HepG2 (cell line): ENCODE results near the gene PPP1R7. TPM values are rescaled to one million over a fixed set of nuclear protein-coding genes. Genes with fewer than 3 reads are reported as not detected.
A peak's percentile ranks its signal among the peaks of the same experiment; 100 is the strongest.

Experiments used
- ATAC-seq: fragments of 200-7000 bp; cut with Tn5 transposase; 3 replicates; pipeline ENCODE4 v1.9.1; 2020; ENCODE audit warnings: mild to moderate bottlenecking, moderate library complexity
- BruUV-seq: library from RNA; stranded (reverse); fragments of 400-500 nt; replicated peaks from 2 replicates; lab custom pipeline; 2021; lab: Mats Ljungman, UMichigan
- CTCF ChIA-PET: fragments of 300-600 bp; formaldehyde crosslinking; extraction: SDS; loops from one replicate; lab custom pipeline; 2021; ENCODE audit warnings: low total read pairs, inconsistent platforms, low intra/inter-chr PET ratio; lab: Yijun Ruan, JAX
- POLR2A ChIA-PET: fragments of 350-600 bp; sonication (Branson Sonifier 250); formaldehyde crosslinking; loops from one replicate; lab custom pipeline; 2020; ENCODE audit warnings: antibody characterized with exemption, inconsistent platforms; lab: Yijun Ruan, JAX
- DNase-seq: peaks from one replicate; pipeline ENCODE4 v3.0.0-alpha.2; 2015; ENCODE audit warnings: low spot score
- FAIRE-seq: peaks from 3 replicates; lab custom pipeline; 2011; peaks lifted over from hg19 to GRCh38; lab: Jason Lieb, UNC
- H2AFZ ChIP-seq: one replicate; pipeline ENCODE4 v1.6.1; 2011; ENCODE audit warnings: low read length, inconsistent platforms
- H3K27ac ChIP-seq: fragments of 300-600 bp; 3 replicates; pipeline ENCODE4 v1.8.0; 2011; ENCODE audit warnings: mixed run types, mild to moderate bottlenecking, mixed read lengths, low read length, inconsistent platforms; ENCODE audit not compliant: insufficient read depth; ENCODE audit errors: extremely low read length
- H3K27me3 ChIP-seq, 2 experiments: fragments of 200-600 bp in 1 of 2; 2 replicates in 1 of 2; 3 replicates in 1 of 2; pipeline versions ENCODE4 v1.6.0 to v1.8.0; 2011; ENCODE audit warnings: low read length in 2 of 2, mild to moderate bottlenecking in 2 of 2, moderate library complexity in 2 of 2, inconsistent platforms in 1 of 2; ENCODE audit not compliant: insufficient read depth in 2 of 2, control insufficient read depth in 1 of 2
- H3K36me3 ChIP-seq, 2 experiments: fragments of 200-600 bp in 1 of 2; replicated peaks in 1 of 2; 2 replicates in 1 of 2; 3 replicates in 1 of 2; pipeline versions ENCODE4 v1.5.1 to v1.8.0; 2011; ENCODE audit warnings: low read length in 2 of 2, inconsistent platforms in 1 of 2; ENCODE audit not compliant: insufficient read depth in 2 of 2, control insufficient read depth in 1 of 2
- H3K4me1 ChIP-seq: 2 replicates; pipeline ENCODE4 v1.5.1; 2012; ENCODE audit warnings: low read length, inconsistent platforms; ENCODE audit not compliant: insufficient read depth
- H3K4me2 ChIP-seq: 2 replicates; pipeline ENCODE4 v1.6.0; 2011; ENCODE audit warnings: low read depth, low read length, inconsistent platforms
- H3K4me3 ChIP-seq, 3 experiments: fragments of 200-600 bp in 1 of 3; sonication (generic), shearing (Covaris generic) in 1 of 3; replicated peaks in 1 of 3; 2 replicates each; pipeline ENCODE4 v1.5.1; 2011 to 2016; ENCODE audit warnings: low read length in 3 of 3, inconsistent platforms in 2 of 3, low read depth in 2 of 3, mild to moderate bottlenecking in 2 of 3, control low read depth in 1 of 3, mixed read lengths in 1 of 3; ENCODE audit not compliant: insufficient read depth in 1 of 3
- H3K79me2 ChIP-seq: one replicate; pipeline ENCODE4 v1.6.1; 2011; ENCODE audit warnings: low read length, inconsistent platforms; ENCODE audit not compliant: insufficient read depth
- H3K9ac ChIP-seq: 2 replicates; pipeline ENCODE4 v1.6.0; 2011; ENCODE audit warnings: mild to moderate bottlenecking, low read depth, low read length, inconsistent platforms; ENCODE audit not compliant: insufficient read depth
- H3K9me3 ChIP-seq: 2 replicates; pipeline ENCODE4 v1.5.1; 2012; ENCODE audit warnings: mild to moderate bottlenecking, low read length
- H4K20me1 ChIP-seq: 2 replicates; pipeline ENCODE4 v1.6.0; 2011; ENCODE audit warnings: inconsistent platforms, mild to moderate bottlenecking, low read length, moderate library complexity; ENCODE audit not compliant: insufficient read depth
- AGO1 ChIP-seq: fragments of 200-400 bp; formaldehyde crosslinking; IDR thresholded peaks from 2 replicates; pipeline ENCODE4 v1.6.1; 2017; ENCODE audit warnings: mild to moderate bottlenecking, low read depth, low read length, moderate library complexity; ENCODE audit not compliant: poor library complexity, severe bottlenecking
- AGO2 ChIP-seq: fragments of 200-400 bp; formaldehyde crosslinking; optimal IDR thresholded peaks from 2 replicates; pipeline ENCODE3; 2017; ENCODE audit warnings: mild to moderate bottlenecking, low read depth, low read length, moderate library complexity
- AKAP8 ChIP-seq: sonication (generic); formaldehyde crosslinking; IDR thresholded peaks from 2 replicates; pipeline ENCODE4 v1.5.1; 2020; ENCODE audit warnings: mild to moderate bottlenecking, missing genetic modification reagents
- ELF3 ChIP-seq: IDR thresholded peaks from 2 replicates; pipeline ENCODE4 v1.6.1; 2016; ENCODE audit warnings: missing genetic modification reagents, missing compliant biosample characterization
- FOXJ3 ChIP-seq: sonication (generic); formaldehyde crosslinking; IDR thresholded peaks from 2 replicates; pipeline ENCODE4 v1.4.0; 2020; ENCODE audit warnings: missing genetic modification reagents, mild to moderate bottlenecking, borderline replicate concordance
- HDAC2 ChIP-seq: sonication (generic); formaldehyde crosslinking; IDR thresholded peaks from 2 replicates; pipeline ENCODE4 v1.4.0; 2020; ENCODE audit warnings: missing genetic modification reagents
- MATR3 ChIP-seq: sonication (generic); formaldehyde crosslinking; IDR thresholded peaks from 2 replicates; pipeline ENCODE4 v1.4.0; 2020; ENCODE audit warnings: missing genetic modification reagents
- NFKB2 ChIP-seq: sonication (generic); formaldehyde crosslinking; IDR thresholded peaks from 2 replicates; pipeline ENCODE4 v1.4.0; 2020; ENCODE audit warnings: missing genetic modification reagents, borderline replicate concordance
- PCBP1 ChIP-seq: fragments of 200-400 bp; formaldehyde crosslinking; IDR thresholded peaks from 2 replicates; pipeline ENCODE4 v1.6.1; 2017; ENCODE audit warnings: mild to moderate bottlenecking, low read depth, low read length, borderline replicate concordance
- PHF20 ChIP-seq: sonication (generic); formaldehyde crosslinking; IDR thresholded peaks from 2 replicates; pipeline ENCODE4 v1.5.0; 2020; ENCODE audit warnings: mild to moderate bottlenecking, missing genetic modification reagents
- POLR2AphosphoS5 ChIP-seq: IDR thresholded peaks from 2 replicates; pipeline ENCODE4 v1.6.1; 2012; ENCODE audit warnings: low read depth, low read length
- RARG ChIP-seq: sonication (generic); formaldehyde crosslinking; IDR thresholded peaks from 2 replicates; pipeline ENCODE4 v1.4.0; 2020; ENCODE audit warnings: low read depth, mild to moderate bottlenecking, missing genetic modification reagents
- RBM22 ChIP-seq: fragments of 200-400 bp; formaldehyde crosslinking; optimal IDR thresholded peaks from 2 replicates; pipeline ENCODE3; 2017; ENCODE audit warnings: mild to moderate bottlenecking, low read length, moderate library complexity
- YEATS4 ChIP-seq: sonication (generic); formaldehyde crosslinking; IDR thresholded peaks from 2 replicates; pipeline ENCODE4 v1.4.0; 2020; ENCODE audit warnings: missing genetic modification reagents, borderline replicate concordance
- ZFYVE20 ChIP-seq: sonication (generic); formaldehyde crosslinking; IDR thresholded peaks from 2 replicates; pipeline ENCODE4 v1.8.0; 2023; ENCODE audit warnings: low read depth, mild to moderate bottlenecking, moderate library complexity, missing genetic modification reagents, borderline replicate concordance
- ZNF333 ChIP-seq: sonication (generic); formaldehyde crosslinking; IDR thresholded peaks from 2 replicates; pipeline ENCODE4 v1.4.0; 2020; ENCODE audit warnings: mild to moderate bottlenecking, missing genetic modification reagents, borderline replicate concordance
- ZNF383 ChIP-seq: sonication (generic); formaldehyde crosslinking; IDR thresholded peaks from 2 replicates; pipeline ENCODE4 v1.4.0; 2020; ENCODE audit warnings: missing genetic modification reagents, mild to moderate bottlenecking, borderline replicate concordance
- ZNF605 ChIP-seq: sonication (generic); formaldehyde crosslinking; IDR thresholded peaks from 2 replicates; pipeline ENCODE4 v1.8.0; 2022; ENCODE audit warnings: mild to moderate bottlenecking, missing genetic modification reagents
- ZSCAN20 ChIP-seq: sonication (generic); formaldehyde crosslinking; IDR thresholded peaks from 2 replicates; pipeline ENCODE4 v1.4.0; 2020; ENCODE audit warnings: missing genetic modification reagents, mild to moderate bottlenecking, borderline replicate concordance
- ZSCAN9 ChIP-seq: IDR thresholded peaks from 2 replicates; pipeline ENCODE4 v1.6.1; 2016; ENCODE audit warnings: borderline replicate concordance
- WGBS: methylation state at CpG from one replicate; pipeline ENCODE4 v1.1.6; 2017; ENCODE audit warnings: low lambda C conversion rate; 5-methylcytosine and 5-hydroxymethylcytosine counted together
- in situ Hi-C: cut with HindIII; loops from 2 replicates; pipeline ENCODE4 v1.10.0; 2017; ENCODE audit warnings: low pct_unique_long_range_greater_than_20kb; ENCODE audit not compliant: extremely low pct_ligation_motif_present
- intact Hi-C: fragments of 100-400 bp; cut with micrococcal nuclease; formaldehyde crosslinking; loops from one replicate; pipeline ENCODE4 v1.10.0; 2022; ENCODE audit not compliant: unreplicated experiment
- polyA plus RNA-seq, 8 experiments: library from polyadenylated mRNA; depleted of rRNA in 3 of 8; stranded (reverse) in 7 of 8; unstranded in 1 of 8; fragments of >200 nt; fragmentation: Illumina TruSeq in 4 of 8; extraction: Trizol in 4 of 8; gene quantifications; 2 replicates each; pipeline versions ENCODE4 v1.2.1 to v1.2.3, GENCODE V29; 2011 to 2016; ENCODE audit warnings: low read depth in 4 of 8, missing spikeins in 1 of 8, mixed read lengths in 1 of 8; ENCODE audit not compliant: insufficient read depth in 1 of 8
- total RNA-seq, 5 experiments: library from RNA; depleted of rRNA; stranded (reverse); fragments of >200 nt; fragmentation: Illumina TruSeq; extraction: Trizol; gene quantifications; 2 replicates each; pipeline ENCODE4 v1.2.3, GENCODE V29; 2016; ENCODE audit warnings: low read depth in 1 of 5
- TF ChIP-seq, protein P1 (sequence below): sonication (generic); formaldehyde crosslinking; IDR thresholded peaks from 2 replicates; pipeline ENCODE4 v1.8.0; 2022; ENCODE audit warnings: mild to moderate bottlenecking, missing genetic modification reagents; ENCODE audit not compliant: insufficient replicate concordance
- TF ChIP-seq, protein P2 (sequence below): sonication (generic); formaldehyde crosslinking; IDR thresholded peaks from 2 replicates; pipeline ENCODE4 v1.4.0; 2020; ENCODE audit warnings: missing genetic modification reagents

Gene PPP1R7
- total and polyA plus RNA-seq, 2 of the 13 experiments (the other 11 are each of a cell fraction or from before 2014, with no cell fraction given): 33.3 to 67.9 TPM

DNA sequence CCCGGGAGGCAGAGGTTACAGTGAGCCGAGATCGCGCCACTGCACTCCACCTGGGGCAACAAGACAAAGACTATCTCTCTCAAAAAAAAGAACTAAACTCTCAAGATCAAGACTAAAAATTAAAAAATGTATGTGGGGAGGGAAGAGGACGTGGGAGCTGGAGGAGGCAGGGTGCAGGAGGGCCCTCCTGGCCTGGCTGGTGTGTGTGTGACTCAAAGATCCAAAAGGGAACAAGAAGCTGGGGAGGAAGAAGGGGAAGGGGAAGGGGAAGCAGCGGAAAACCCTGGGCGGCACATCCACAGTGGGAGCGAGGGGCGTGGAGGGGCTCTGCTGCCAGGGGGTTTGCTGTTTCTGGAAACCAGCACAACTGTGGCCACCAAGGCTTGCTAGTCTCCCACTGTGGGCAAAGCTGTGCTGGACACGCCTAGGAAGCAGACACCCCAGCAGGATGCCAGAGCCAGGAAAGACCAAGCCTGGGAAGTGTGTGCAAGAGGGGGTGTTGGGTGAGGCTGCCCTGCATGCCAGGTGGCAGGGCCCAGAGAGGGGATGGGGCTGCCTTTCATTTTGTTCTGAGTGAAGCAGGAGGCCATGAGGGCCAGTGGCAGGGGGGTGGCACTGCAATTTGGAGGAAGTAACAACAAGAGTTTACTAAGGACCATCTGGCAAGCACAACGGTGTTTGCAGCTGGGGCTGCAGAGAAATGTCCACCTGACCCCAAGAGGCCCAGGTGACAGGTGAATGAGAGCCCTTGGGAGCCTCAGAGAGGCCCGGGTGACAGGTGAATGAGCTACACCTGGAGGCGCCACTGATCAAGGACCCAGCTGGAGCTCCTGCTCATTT, 82.7 kb downstream of the PPP1R7 start:
- H4K20me1 ChIP-seq: peaks cover 56% of the 10 kb centered on the region; the same call in 1 of the 2 replicates
- no peak overlapping the region for H3K9ac ChIP-seq
- no peaks in the 10 kb centered on the region for H3K9me3 ChIP-seq
- peaks cover 2% of the 10 kb centered on the region for H3K79me2 ChIP-seq
- DNase-seq (no peak), ATAC-seq (no peak), FAIRE-seq (no peak)
- intact Hi-C loops (no loop called here), in situ Hi-C loops (no loop called here)
- peaks cover 9% of the 10 kb centered on the region for H3K4me1 ChIP-seq
- H3K27me3 ChIP-seq: no peaks in the 10 kb centered on the region
- ChIA-PET CTCF (no interaction called here), POLR2A (interaction anchor here (1.2 to 2.0 kb wide), 3 partner anchors 9 to 83 kb away, joined by 4 to 8 read pairs (median 5); partner anchors contain the start of genes HDLBP and PASK)
- H3K4me3 ChIP-seq: no peak overlapping the region
- H3K4me2 ChIP-seq: no peak overlapping the region
- H2AFZ ChIP-seq: no peak overlapping the region
- no TSS peak for BruUV-seq
- WGBS: 94% methylated on average over 12 of the region's 13 CpGs
- H3K27ac ChIP-seq: no peak overlapping the region
- H3K36me3 ChIP-seq: peaks cover 69 to 97% of the 10 kb centered on the region in 2 experiments
- no peak for TF ChIP-seq ZFYVE20 (CRISPR knock-in tag)
- TF ChIP-seq ZSCAN9: no peak
- no peak for TF ChIP-seq MATR3 (CRISPR knock-in tag)
- 0 out of 2 replicates have a peak, but pooled peaks have one; percentile 17 for TF ChIP-seq ZNF605 (CRISPR knock-in tag)
- peak; percentile 87 for TF ChIP-seq AGO1
- TF ChIP-seq FOXJ3 (CRISPR knock-in tag): no peak
- TF ChIP-seq POLR2AphosphoS5: peak; percentile 25; the same call in 1 of the 2 replicates
- no peak for TF ChIP-seq ZSCAN20
- no peak for TF ChIP-seq ELF3
- TF ChIP-seq AKAP8: peak; percentile 57; the same call in 1 of the 2 replicates
- TF ChIP-seq PHF20 (CRISPR knock-in tag): no peak
- no peak for TF ChIP-seq ZNF333 (CRISPR knock-in tag)
- TF ChIP-seq ZNF383 (CRISPR knock-in tag): 0 out of 2 replicates have a peak, but pooled peaks have one; percentile 44
- TF ChIP-seq PCBP1: 0 out of 2 replicates have a peak, but pooled peaks have one; percentile 24
- no peak for TF ChIP-seq YEATS4 (CRISPR knock-in tag)
- no peak for TF ChIP-seq RARG (CRISPR knock-in tag)
- peak; percentile 96 for TF ChIP-seq RBM22
- TF ChIP-seq, protein P1, sequence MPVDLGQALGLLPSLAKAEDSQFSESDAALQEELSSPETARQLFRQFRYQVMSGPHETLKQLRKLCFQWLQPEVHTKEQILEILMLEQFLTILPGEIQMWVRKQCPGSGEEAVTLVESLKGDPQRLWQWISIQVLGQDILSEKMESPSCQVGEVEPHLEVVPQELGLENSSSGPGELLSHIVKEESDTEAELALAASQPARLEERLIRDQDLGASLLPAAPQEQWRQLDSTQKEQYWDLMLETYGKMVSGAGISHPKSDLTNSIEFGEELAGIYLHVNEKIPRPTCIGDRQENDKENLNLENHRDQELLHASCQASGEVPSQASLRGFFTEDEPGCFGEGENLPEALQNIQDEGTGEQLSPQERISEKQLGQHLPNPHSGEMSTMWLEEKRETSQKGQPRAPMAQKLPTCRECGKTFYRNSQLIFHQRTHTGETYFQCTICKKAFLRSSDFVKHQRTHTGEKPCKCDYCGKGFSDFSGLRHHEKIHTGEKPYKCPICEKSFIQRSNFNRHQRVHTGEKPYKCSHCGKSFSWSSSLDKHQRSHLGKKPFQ: no peak
- TF ChIP-seq HDAC2: no peak
- TF ChIP-seq NFKB2 (CRISPR knock-in tag): peak; percentile 44; the same call in 1 of the 2 replicates
- TF ChIP-seq AGO2: peak; percentile 92
- TF ChIP-seq, protein P2, sequence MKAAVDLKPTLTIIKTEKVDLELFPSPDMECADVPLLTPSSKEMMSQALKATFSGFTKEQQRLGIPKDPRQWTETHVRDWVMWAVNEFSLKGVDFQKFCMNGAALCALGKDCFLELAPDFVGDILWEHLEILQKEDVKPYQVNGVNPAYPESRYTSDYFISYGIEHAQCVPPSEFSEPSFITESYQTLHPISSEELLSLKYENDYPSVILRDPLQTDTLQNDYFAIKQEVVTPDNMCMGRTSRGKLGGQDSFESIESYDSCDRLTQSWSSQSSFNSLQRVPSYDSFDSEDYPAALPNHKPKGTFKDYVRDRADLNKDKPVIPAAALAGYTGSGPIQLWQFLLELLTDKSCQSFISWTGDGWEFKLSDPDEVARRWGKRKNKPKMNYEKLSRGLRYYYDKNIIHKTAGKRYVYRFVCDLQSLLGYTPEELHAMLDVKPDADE: no peak
